ENCODE measurements around the gene BAIAP3. TPM values are rescaled to one million over a fixed set of nuclear protein-coding genes. Genes with fewer than 3 reads are reported as not detected.

BAIAP3 gene
- total RNA-seq, 3 donors from 2014 or later, result 5.6 to 14.6 (median 5.7) TPM

GRCh38 chr16:1336619-1337018 is 3.2 kb downstream of the BAIAP3 start:
- ATAC-seq, result no peak
- intact Hi-C loops (cut with DNase I, micrococcal nuclease), result no loop called here

GRCh38 chr16:1337486-1337885 is 4.0 kb downstream of the BAIAP3 start:
- no peak for DNase-seq
- Histone ChIP-seq H3K9me3 (no peaks in the 10 kb centered on the region), H3K36me3 (ENCODE audit: low read depth) (no peaks in the 10 kb centered on the region), H3K4me3 (no peak overlapping the region), H3K4me1 (ENCODE audit: low read depth) (peaks cover 16% of the 10 kb centered on the region)
- no peak for ATAC-seq
- intact Hi-C loops (cut with DNase I, micrococcal nuclease), result no loop called here
- TF ChIP-seq CTCF (IDR thresholded peaks at IDR 0.05), result no peak

More at GRCh38 chr16:1336619-1337018, 3.2 kb downstream of the BAIAP3 start:
- no peak for TF ChIP-seq CTCF (IDR thresholded peaks at IDR 0.05)
- H3K36me3 ChIP-seq (ENCODE audit: low read depth), result no peaks in the 10 kb centered on the region
- H3K4me3 ChIP-seq, result no peak overlapping the region
- no peaks in the 10 kb centered on the region for H3K9me3 ChIP-seq
- H3K4me1 ChIP-seq (ENCODE audit: low read depth), result peaks cover 19% of the 10 kb centered on the region
- no peak for DNase-seq

- DNase-seq (peak in 2 of 3 donors; percentile 70 to 74), ATAC-seq (no peak)
- H3K4me3 ChIP-seq, result no peak overlapping the region
- intact Hi-C loops (cut with DNase I, micrococcal nuclease), result no loop called here
- TF ChIP-seq CTCF (IDR thresholded peaks at IDR 0.05), result peak; percentile 22
- H3K4me1 ChIP-seq (ENCODE audit: low read depth), result peaks cover 20% of the 10 kb centered on the region
- H3K9me3 ChIP-seq, result no peaks in the 10 kb centered on the region
- no peaks in the 10 kb centered on the region for H3K36me3 ChIP-seq (ENCODE audit: low read depth)
Measured at GRCh38 chr16:1338119-1338730, 4.8 kb downstream of the BAIAP3 start.

- H3K9me3 ChIP-seq, result no peaks in the 10 kb centered on the region
- intact Hi-C loops (cut with DNase I, micrococcal nuclease), result no loop called here
- H3K4me1 ChIP-seq (ENCODE audit: low read depth), result peaks cover 22% of the 10 kb centered on the region
- no peak overlapping the region for H3K4me3 ChIP-seq
- no peaks in the 10 kb centered on the region for H3K36me3 ChIP-seq (ENCODE audit: low read depth)
- TF ChIP-seq CTCF (IDR thresholded peaks at IDR 0.05), result no peak
- no peak for DNase-seq
- ATAC-seq, result no peak
Measured at GRCh38 chr16:1338855-1339675, 5.6 kb downstream of the BAIAP3 start.

- intact Hi-C loops (cut with DNase I, micrococcal nuclease), result no loop called here
- DNase-seq (no peak), ATAC-seq (no peak)
- Histone ChIP-seq H3K4me3 (no peak overlapping the region), H3K4me1 (ENCODE audit: low read depth) (peaks cover 20% of the 10 kb centered on the region), H3K36me3 (ENCODE audit: low read depth) (no peaks in the 10 kb centered on the region), H3K9me3 (no peaks in the 10 kb centered on the region)
- no peak for TF ChIP-seq CTCF (IDR thresholded peaks at IDR 0.05)
Measured at GRCh38 chr16:1340730-1341494, 7.5 kb downstream of the BAIAP3 start.
